GM20000 (cell line): ENCODE results near the gene USP47.

Source experiments
- DNase-seq: peaks from one replicate; pipeline ENCODE4 v3.0.0; 2012; ENCODE audit warnings: low spot score
- CTCF ChIP-seq: IDR thresholded peaks from 2 replicates; pipeline ENCODE4 v1.5.1; 2012; ENCODE audit warnings: mild to moderate bottlenecking, control low read depth; ENCODE audit errors: extremely low read depth, missing control alignments

USP47 gene

GRCh38 chr11:11841723-11842420 lies at the start of gene USP47:
USP47 (plus strand) TSS chr11:11841972; CDS start chr11:11842186, 214 bp downstream.
- peak; percentile 85 for DNase-seq
- TF ChIP-seq CTCF, result no peak

GRCh38 chr11:11793073-11793472 lies 48.7 kb upstream of the USP47 start:
- TF ChIP-seq CTCF, result no peak
- no peak for DNase-seq

GRCh38 chr11:11798586-11799438 lies 43.0 kb upstream of the USP47 start:
- peak; percentile 76 for DNase-seq
- peak; percentile 82 for TF ChIP-seq CTCF

GRCh38 chr11:11805228-11805627 lies 36.5 kb upstream of the USP47 start:
- DNase-seq, result no peak
- no peak for TF ChIP-seq CTCF

- TF ChIP-seq CTCF, result no peak
- DNase-seq, result no peak
Measured at GRCh38 chr11:11806074-11806473, 35.7 kb upstream of the USP47 start.

GRCh38 chr11:11806586-11806985 lies 35.2 kb upstream of the USP47 start:
- no peak for TF ChIP-seq CTCF
- no peak for DNase-seq
